Osteocyte (in vitro differentiated cells): ENCODE results near the gene NFIB. TPM values are rescaled to one million over a fixed set of nuclear protein-coding genes. Genes with fewer than 3 reads are reported as not detected.

Source experiments
- DNase-seq: peaks from one replicate; pipeline ENCODE4 v3.0.0; 2021; ENCODE audit warnings: mixed read lengths; ENCODE audit not compliant: unreplicated experiment; ENCODE audit errors: extremely low spot score
- H3K27ac Mint-ChIP-seq: one replicate; pipeline ENCODE4 v1.8.0; 2021; ENCODE audit warnings: mild to moderate bottlenecking, mixed read lengths; ENCODE audit not compliant: unreplicated experiment
- H3K27me3 Mint-ChIP-seq: one replicate; pipeline ENCODE4 v1.8.0; 2021; ENCODE audit warnings: mixed read lengths; ENCODE audit not compliant: unreplicated experiment
- H3K36me3 Mint-ChIP-seq: one replicate; pipeline ENCODE4 v1.8.0; 2021; ENCODE audit warnings: mixed read lengths; ENCODE audit not compliant: unreplicated experiment
- H3K4me1 Mint-ChIP-seq: one replicate; pipeline ENCODE4 v1.8.0; 2021; ENCODE audit warnings: mixed read lengths; ENCODE audit not compliant: unreplicated experiment
- H3K4me3 Mint-ChIP-seq: one replicate; pipeline ENCODE4 v1.8.0; 2021; ENCODE audit warnings: mild to moderate bottlenecking, moderate library complexity, mixed read lengths; ENCODE audit not compliant: unreplicated experiment
- H3K9me3 Mint-ChIP-seq: one replicate; pipeline ENCODE4 v1.8.0; 2021; ENCODE audit warnings: mixed read lengths; ENCODE audit not compliant: unreplicated experiment
- total RNA-seq: library from RNA; stranded (reverse); gene quantifications from 2 replicates; pipeline ENCODE4 v1.2.1, GENCODE V29; 2021
- TF ChIP-seq, protein P1 (sequence below): fragments of 200-600 bp; sonication (generic); IDR thresholded peaks from 2 replicates; pipeline ENCODE4 v1.5.0; 2021; ENCODE audit warnings: antibody characterized with exemption, mild to moderate bottlenecking, moderate library complexity

Gene NFIB
- total RNA-seq, 1 donor from 2014 or later = 36.1 TPM

GRCh38 chr9:14061936-14062585 lies 251.9 kb downstream of the NFIB start:
- Mint-ChIP-seq H3K36me3 (no peaks in the 10 kb centered on the region), H3K27ac (no peak overlapping the region), H3K9me3 (no peaks in the 10 kb centered on the region), H3K27me3 (no peaks in the 10 kb centered on the region), H3K4me3 (no peak overlapping the region), H3K4me1 (no peaks in the 10 kb centered on the region)
- DNase-seq = no peak
- TF ChIP-seq, protein P1, sequence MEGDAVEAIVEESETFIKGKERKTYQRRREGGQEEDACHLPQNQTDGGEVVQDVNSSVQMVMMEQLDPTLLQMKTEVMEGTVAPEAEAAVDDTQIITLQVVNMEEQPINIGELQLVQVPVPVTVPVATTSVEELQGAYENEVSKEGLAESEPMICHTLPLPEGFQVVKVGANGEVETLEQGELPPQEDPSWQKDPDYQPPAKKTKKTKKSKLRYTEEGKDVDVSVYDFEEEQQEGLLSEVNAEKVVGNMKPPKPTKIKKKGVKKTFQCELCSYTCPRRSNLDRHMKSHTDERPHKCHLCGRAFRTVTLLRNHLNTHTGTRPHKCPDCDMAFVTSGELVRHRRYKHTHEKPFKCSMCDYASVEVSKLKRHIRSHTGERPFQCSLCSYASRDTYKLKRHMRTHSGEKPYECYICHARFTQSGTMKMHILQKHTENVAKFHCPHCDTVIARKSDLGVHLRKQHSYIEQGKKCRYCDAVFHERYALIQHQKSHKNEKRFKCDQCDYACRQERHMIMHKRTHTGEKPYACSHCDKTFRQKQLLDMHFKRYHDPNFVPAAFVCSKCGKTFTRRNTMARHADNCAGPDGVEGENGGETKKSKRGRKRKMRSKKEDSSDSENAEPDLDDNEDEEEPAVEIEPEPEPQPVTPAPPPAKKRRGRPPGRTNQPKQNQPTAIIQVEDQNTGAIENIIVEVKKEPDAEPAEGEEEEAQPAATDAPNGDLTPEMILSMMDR = no peak

DNA sequence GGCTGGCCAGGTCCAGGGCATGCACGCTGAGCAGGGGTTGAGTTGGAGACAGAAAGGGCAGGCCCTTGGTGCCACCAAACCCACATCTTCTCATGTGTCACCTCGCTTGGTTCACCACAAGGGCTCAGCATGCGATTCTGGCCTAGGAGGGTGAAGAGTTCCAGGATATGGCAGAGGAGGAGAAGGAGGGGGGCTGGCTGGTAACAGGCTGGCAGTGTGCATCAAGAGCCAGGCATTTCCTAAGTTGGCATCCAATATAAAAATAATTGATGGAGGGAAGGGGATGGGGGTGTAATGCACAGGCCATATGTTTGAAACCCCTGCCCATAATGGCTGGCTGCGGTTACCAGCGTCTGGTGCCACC lies 255.6 kb downstream of the NFIB start:
- TF ChIP-seq, protein P1 = no peak
- Mint-ChIP-seq H3K9me3 (no peaks in the 10 kb centered on the region), H3K36me3 (no peaks in the 10 kb centered on the region), H3K27ac (no peak overlapping the region), H3K4me3 (no peak overlapping the region), H3K4me1 (no peaks in the 10 kb centered on the region), H3K27me3 (no peaks in the 10 kb centered on the region)
- no peak for DNase-seq

DNA sequence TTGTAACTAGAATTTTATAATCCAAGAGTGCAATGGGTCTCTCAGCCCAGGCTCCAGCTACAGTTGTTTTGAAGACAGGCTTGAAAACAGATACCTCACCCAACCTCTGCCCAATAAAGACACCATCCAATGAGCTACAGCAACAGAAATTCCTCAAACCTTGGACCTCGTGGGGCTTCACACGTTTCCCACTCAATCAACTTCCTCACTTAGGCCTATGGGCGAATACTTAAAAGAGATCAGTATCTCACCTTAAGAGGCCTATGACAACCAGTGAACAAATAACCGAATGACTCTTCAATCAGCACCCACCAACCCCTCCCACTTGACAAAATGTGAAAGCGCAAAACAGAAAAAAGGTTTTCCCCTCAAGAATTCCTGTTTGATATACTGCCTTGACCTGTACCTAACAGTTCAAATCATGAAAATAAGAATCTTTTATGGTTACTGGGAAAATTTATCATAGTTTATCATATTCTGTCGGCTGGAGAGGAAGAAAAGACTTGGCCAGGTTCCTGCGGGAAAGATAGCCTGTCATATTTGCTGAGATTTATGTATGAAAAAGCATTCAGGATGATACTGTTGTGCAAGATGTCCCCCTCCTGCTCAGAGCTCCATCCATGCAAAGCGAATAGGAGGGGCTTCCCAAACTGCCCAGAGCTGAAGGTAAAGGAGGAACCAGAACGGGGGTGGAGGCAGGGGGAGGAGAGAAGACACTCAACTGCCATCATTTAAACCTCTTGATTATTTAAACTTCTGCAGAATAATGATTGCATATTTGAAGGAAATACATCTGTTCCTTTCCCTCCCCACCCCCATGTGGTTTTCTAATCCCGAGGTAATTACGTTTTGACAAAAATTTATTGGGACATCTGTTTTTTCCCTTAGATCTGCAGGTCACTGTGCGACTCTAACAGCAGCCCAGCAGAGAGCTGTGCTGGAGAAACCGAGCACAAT lies 256.3 kb downstream of the NFIB start:
- H3K27me3 Mint-ChIP-seq = no peaks in the 10 kb centered on the region
- no peaks in the 10 kb centered on the region for H3K4me1 Mint-ChIP-seq
- no peaks in the 10 kb centered on the region for H3K9me3 Mint-ChIP-seq
- no peak for DNase-seq
- no peak overlapping the region for H3K27ac Mint-ChIP-seq
- H3K4me3 Mint-ChIP-seq = no peak overlapping the region
- no peaks in the 10 kb centered on the region for H3K36me3 Mint-ChIP-seq
- TF ChIP-seq, protein P1 = no peak

- Mint-ChIP-seq H3K36me3 (no peaks in the 10 kb centered on the region), H3K27ac (no peak overlapping the region), H3K4me3 (no peak overlapping the region), H3K4me1 (peaks cover 9% of the 10 kb centered on the region), H3K9me3 (no peaks in the 10 kb centered on the region), H3K27me3 (no peaks in the 10 kb centered on the region)
- DNase-seq = no peak
- TF ChIP-seq, protein P1 = no peak
Measured at GRCh38 chr9:14056316-14056861, 257.6 kb downstream of the NFIB start.

DNA sequence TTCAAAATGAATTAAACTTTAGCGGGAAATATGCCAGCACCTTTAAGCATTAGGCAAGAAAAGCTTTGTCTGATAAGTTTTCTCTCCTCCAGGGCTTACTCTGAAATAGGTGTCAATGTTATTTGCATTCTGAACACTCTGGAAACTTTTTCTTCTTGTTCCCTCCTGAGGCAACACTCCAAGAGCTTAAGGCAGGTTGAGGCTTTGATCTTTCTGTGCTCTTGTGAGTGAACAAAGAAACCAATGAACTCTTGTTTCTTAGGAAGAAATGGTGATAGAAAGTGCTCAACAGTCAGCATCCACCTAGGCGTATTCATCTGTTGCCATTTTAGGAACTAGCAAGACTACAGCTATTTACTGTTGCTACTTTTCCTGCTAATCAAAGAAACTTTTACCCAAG lies 259.8 kb downstream of the NFIB start:
- H3K9me3 Mint-ChIP-seq = no peaks in the 10 kb centered on the region
- no peaks in the 10 kb centered on the region for H3K27me3 Mint-ChIP-seq
- TF ChIP-seq, protein P1 = no peak
- no peak for DNase-seq
- peaks cover 18% of the 10 kb centered on the region for H3K4me1 Mint-ChIP-seq
- H3K36me3 Mint-ChIP-seq = no peaks in the 10 kb centered on the region
- H3K27ac Mint-ChIP-seq = no peak overlapping the region
- H3K4me3 Mint-ChIP-seq = no peak overlapping the region
